Kidney (tissue), 14 donors: ENCODE data around the gene CRACDL. TPM values are rescaled to one million over a fixed set of nuclear protein-coding genes. Genes with fewer than 3 reads are reported as not detected.

Experiments
- DNase-seq, 5 donors: peaks; one replicate each; pipeline ENCODE4 v3.0.0-alpha.2; 2013 to 2020
- FAIRE-seq: peaks from 2 replicates; lab custom pipeline; 2012; peaks lifted over from hg19 to GRCh38; lab: Jason Lieb, UNC
- H3K27ac ChIP-seq, 2 donors: one replicate each; pipeline ENCODE4 v1.7.0; 2013; ENCODE audit warnings: low read depth in 2 of 2, low read length in 2 of 2, inconsistent platforms in 1 of 2
- H3K27me3 ChIP-seq: one replicate; pipeline ENCODE4 v1.7.1; 2013; ENCODE audit warnings: low read length, inconsistent platforms; ENCODE audit not compliant: control insufficient read depth, insufficient read depth
- H3K36me3 ChIP-seq, 3 donors: one replicate each; pipeline versions ENCODE4 v1.7.0 to v1.7.1; 2013; ENCODE audit warnings: low read length in 3 of 3, control low read depth in 1 of 3, inconsistent platforms in 1 of 3; ENCODE audit not compliant: insufficient read depth in 3 of 3, control insufficient read depth in 2 of 3
- H3K4me1 ChIP-seq, 3 donors: one replicate each; pipeline versions ENCODE4 v1.7.0 to v1.7.1; 2013; ENCODE audit warnings: low read length in 3 of 3, inconsistent platforms in 1 of 3, low read depth in 1 of 3; ENCODE audit not compliant: control insufficient read depth in 2 of 3, insufficient read depth in 2 of 3
- H3K4me3 ChIP-seq, 3 donors: one replicate each; pipeline versions ENCODE4 v1.7.0 to v1.8.1; 2013; ENCODE audit warnings: low read length in 3 of 3, control low read depth in 1 of 3, inconsistent platforms in 1 of 3
- H3K9ac ChIP-seq, 3 donors: one replicate each; pipeline versions ENCODE4 v1.7.0 to v1.7.1; 2013; ENCODE audit warnings: low read length in 3 of 3, control low read depth in 1 of 3, inconsistent platforms in 1 of 3
- H3K9me3 ChIP-seq, 3 donors: one replicate each; pipeline versions ENCODE4 v1.7.0 to v1.7.1; 2013; ENCODE audit warnings: low read length in 3 of 3, control low read depth in 1 of 3, inconsistent platforms in 1 of 3; ENCODE audit not compliant: control insufficient read depth in 2 of 3, insufficient read depth in 1 of 3
- intact Hi-C: fragments of 100-400 bp; cut with DNase I; formaldehyde crosslinking; loops from one replicate; pipeline ENCODE4 v1.11.1; 2022
- polyA plus RNA-seq: library from polyadenylated mRNA; stranded (reverse); fragments of 350-450 nt; fragmentation: Illumina TruSeq; extraction: RNeasy Lipid Tissue Mini Kit (QIAGEN cat#74804); gene quantifications from one replicate; pipeline ENCODE4 v1.2.3, GENCODE V29; 2014; ENCODE audit warnings: low read depth, low replicate concordance; ENCODE audit not compliant: insufficient read depth
- total RNA-seq: library from RNA; stranded (reverse); fragmentation: NEBNext Ultra II Directional; extraction: Animal tissue kit (Norgen Biotek cat#: 25700); gene quantifications from one replicate; pipeline ENCODE4 v1.2.1, GENCODE V29; 2021
- TF ChIP-seq, protein P1 (sequence below): IDR thresholded peaks from 3 replicates; pipeline ENCODE4 v1.5.1; 2012; ENCODE audit warnings: mild to moderate bottlenecking, moderate library complexity, borderline replicate concordance; ENCODE audit not compliant: insufficient read depth; ENCODE audit errors: extremely low read depth
- donor health status: control.
- donor health status: control.
- donor health status: control.
- donor health status: control.
- donor health status: control.
- donor health status: DM: yes; HTN: yes; CAD: no.
- donor health status: Normal renal cell carcinoma (clear cell type).

CRACDL gene
- total and polyA plus RNA-seq, 2 donors from 2014 or later: 4.3 to 14.8 TPM

DNA sequence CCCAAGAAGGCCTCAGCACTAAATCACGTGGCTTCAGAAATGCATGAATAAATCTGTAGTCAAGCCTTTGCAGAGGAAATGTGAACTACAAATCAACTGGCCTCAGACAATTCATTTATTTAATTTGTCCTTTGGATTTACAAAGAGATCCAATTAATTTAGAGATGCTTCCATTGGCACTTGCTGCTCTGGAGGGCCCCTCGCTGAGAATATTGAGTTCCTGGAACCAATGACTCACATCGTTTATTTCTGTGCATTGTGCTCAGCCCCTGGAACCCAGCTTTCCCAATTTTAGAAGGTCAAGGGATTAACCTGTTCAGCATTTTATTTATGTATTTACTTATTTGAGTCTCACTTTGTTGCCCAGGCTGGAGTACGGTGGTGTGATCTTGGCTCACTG is 157.9 kb downstream of the CRACDL start:
- no peak for DNase-seq
- no peak for FAIRE-seq
- Histone ChIP-seq H3K9ac (no peak overlapping the region), H3K4me3 (no peak overlapping the region), H3K27ac (no peak overlapping the region), H3K36me3 (no peaks in the 10 kb centered on the region), H3K27me3 (no peaks in the 10 kb centered on the region), H3K4me1 (no peaks in the 10 kb centered on the region), H3K9me3 (peaks cover 0 to 3% (median 0%) of the 10 kb centered on the region in 3 donors)
- intact Hi-C loops: no loop called here
- TF ChIP-seq, protein P1, sequence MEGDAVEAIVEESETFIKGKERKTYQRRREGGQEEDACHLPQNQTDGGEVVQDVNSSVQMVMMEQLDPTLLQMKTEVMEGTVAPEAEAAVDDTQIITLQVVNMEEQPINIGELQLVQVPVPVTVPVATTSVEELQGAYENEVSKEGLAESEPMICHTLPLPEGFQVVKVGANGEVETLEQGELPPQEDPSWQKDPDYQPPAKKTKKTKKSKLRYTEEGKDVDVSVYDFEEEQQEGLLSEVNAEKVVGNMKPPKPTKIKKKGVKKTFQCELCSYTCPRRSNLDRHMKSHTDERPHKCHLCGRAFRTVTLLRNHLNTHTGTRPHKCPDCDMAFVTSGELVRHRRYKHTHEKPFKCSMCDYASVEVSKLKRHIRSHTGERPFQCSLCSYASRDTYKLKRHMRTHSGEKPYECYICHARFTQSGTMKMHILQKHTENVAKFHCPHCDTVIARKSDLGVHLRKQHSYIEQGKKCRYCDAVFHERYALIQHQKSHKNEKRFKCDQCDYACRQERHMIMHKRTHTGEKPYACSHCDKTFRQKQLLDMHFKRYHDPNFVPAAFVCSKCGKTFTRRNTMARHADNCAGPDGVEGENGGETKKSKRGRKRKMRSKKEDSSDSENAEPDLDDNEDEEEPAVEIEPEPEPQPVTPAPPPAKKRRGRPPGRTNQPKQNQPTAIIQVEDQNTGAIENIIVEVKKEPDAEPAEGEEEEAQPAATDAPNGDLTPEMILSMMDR: no peak

DNA sequence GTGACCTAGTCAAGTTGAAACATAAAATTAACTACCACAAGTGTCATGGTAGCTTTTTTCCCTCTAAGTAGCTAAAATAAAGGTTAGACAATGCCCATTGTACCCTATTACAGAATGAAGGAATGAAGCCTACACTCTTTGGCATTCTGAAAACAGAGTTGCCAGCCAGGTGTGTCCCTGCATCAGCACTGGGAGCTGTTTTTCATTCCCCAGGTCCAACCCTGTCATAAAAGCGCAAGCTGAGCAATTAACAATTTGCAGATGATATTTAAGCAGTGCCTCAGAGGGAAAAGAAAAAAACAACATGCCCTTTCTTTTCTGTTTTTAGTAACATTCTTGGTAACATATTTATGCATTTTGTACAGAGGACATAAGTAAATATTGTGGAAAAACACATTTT is 158.3 kb downstream of the CRACDL start:
- Histone ChIP-seq H3K4me1 (no peaks in the 10 kb centered on the region), H3K27ac (no peak overlapping the region), H3K27me3 (no peaks in the 10 kb centered on the region), H3K9ac (no peak overlapping the region), H3K36me3 (no peaks in the 10 kb centered on the region), H3K9me3 (peaks cover 0 to 3% (median 0%) of the 10 kb centered on the region in 3 donors), H3K4me3 (no peak overlapping the region)
- TF ChIP-seq, protein P1: no peak
- DNase-seq: no peak
- intact Hi-C loops: no loop called here
- FAIRE-seq: no peak

DNA sequence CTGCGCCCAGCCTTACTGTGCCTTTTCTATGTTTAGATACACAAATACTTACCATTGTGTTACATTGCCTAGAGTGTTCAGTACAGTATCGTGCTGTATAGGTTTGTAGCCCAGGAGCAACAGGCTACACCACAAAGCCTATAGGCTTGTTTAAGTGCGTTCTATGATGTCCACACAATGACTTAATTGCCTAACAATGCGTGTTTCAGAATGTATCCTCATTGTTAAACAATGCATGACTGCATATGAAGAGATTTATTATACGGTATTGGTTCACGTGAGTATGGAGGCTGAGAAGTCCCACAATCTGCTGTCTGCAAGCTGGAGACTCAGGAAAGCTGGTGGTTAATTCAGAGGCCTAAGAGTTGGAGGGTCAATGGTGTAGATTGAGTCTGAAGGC is 158.9 kb downstream of the CRACDL start:
- Histone ChIP-seq H3K4me1 (no peaks in the 10 kb centered on the region), H3K27ac (no peak overlapping the region), H3K4me3 (no peak overlapping the region), H3K9me3 (peaks cover 0 to 3% (median 0%) of the 10 kb centered on the region in 3 donors), H3K36me3 (no peaks in the 10 kb centered on the region), H3K9ac (no peak overlapping the region), H3K27me3 (no peaks in the 10 kb centered on the region)
- FAIRE-seq (no peak), DNase-seq (no peak)
- intact Hi-C loops: no loop called here
- TF ChIP-seq, protein P1: no peak

DNA sequence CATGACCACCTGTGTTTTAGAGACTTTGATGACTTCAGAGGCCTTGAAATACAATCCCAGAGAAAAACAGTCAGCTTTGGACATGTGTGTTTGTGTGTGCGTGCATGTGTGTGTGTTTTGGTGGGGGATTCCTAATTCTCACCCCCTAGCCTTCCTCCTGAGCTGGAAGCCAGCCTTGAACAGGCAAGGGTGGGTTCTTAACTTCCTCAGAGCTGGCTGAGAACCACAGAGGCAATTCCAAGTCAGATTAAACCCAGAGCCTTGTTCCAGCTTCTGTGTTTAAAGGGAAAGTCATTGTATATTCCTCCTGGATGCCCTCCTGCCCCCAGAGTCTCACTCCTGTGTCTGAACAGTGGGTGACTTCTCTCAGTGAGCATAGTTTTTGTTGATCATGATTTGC is 159.9 kb downstream of the CRACDL start:
- intact Hi-C loops: no loop called here
- Histone ChIP-seq H3K36me3 (no peaks in the 10 kb centered on the region), H3K9me3 (no peaks in the 10 kb centered on the region), H3K4me3 (no peak overlapping the region), H3K9ac (no peak overlapping the region), H3K4me1 (no peaks in the 10 kb centered on the region), H3K27ac (no peak overlapping the region), H3K27me3 (no peaks in the 10 kb centered on the region)
- FAIRE-seq: no peak
- DNase-seq: no peak
- TF ChIP-seq, protein P1: no peak
